Upper lobe of left lung (tissue), 6 donors: Measurements from ENCODE around the gene RAB3GAP1. TPM values are rescaled to one million over a fixed set of nuclear protein-coding genes. Genes with fewer than 3 reads are reported as not detected.

Experiments used
- ATAC-seq, 2 donors: fragments of 200-7000 bp; cut with Tn5 transposase; one replicate each; pipeline ENCODE4 v1.9.1; 2022; ENCODE audit warnings: mild to moderate bottlenecking in 2 of 2, moderate library complexity in 2 of 2; ENCODE audit not compliant: low FRiP score in 2 of 2
- DNase-seq, 2 donors: peaks; one replicate each; pipeline ENCODE4 v3.0.0-alpha.2; 2019 to 2020
- H3K27ac ChIP-seq, 4 donors: fragments of 200-600 bp; sonication (generic); one replicate each; pipeline ENCODE4 v1.5.1; 2016 to 2019
- H3K27me3 ChIP-seq, 4 donors: fragments of 200-600 bp; sonication (generic); one replicate each; pipeline ENCODE4 v1.5.1; 2017 to 2019
- H3K36me3 ChIP-seq, 4 donors: fragments of 200-600 bp; sonication (generic); one replicate each; pipeline ENCODE4 v1.5.1; 2016 to 2019
- H3K4me1 ChIP-seq, 4 donors: fragments of 200-600 bp; sonication (generic); one replicate each; pipeline ENCODE4 v1.5.1; 2018 to 2019
- H3K4me3 ChIP-seq, 4 donors: fragments of 200-600 bp; sonication (generic); one replicate each; pipeline ENCODE4 v1.5.1; 2017 to 2019; ENCODE audit warnings: mild to moderate bottlenecking in 2 of 4, moderate library complexity in 1 of 4
- H3K9me3 ChIP-seq, 4 donors: fragments of 200-600 bp; sonication (generic); one replicate each; pipeline ENCODE4 v1.5.1; 2018 to 2019
- POLR2A ChIP-seq, 4 donors: fragments of 450-650 bp; IDR thresholded peaks; one replicate each; pipeline ENCODE4 v1.5.1; 2016 to 2017; ENCODE audit warnings: antibody characterized with exemption in 4 of 4, mild to moderate bottlenecking in 2 of 4
- WGBS, 2 donors: methylation state at CpG; one replicate each; pipeline ENCODE4 v1.1.5; 2017 to 2018; 5-methylcytosine and 5-hydroxymethylcytosine counted together
- small RNA-seq, 4 donors: library from RNA; depleted of rRNA; stranded (forward); fragments of <200 nt; gene quantifications; one replicate each; pipeline ENCODE3, GENCODE V24; 2016
- total RNA-seq, 6 donors: library from RNA; depleted of rRNA in 4 of 6; stranded (reverse); fragments of >200 nt in 4 of 6; gene quantifications; one replicate each; pipeline versions ENCODE4 v1.1.0 to v1.2.1, GENCODE V29; 2016 to 2021
- TF ChIP-seq, protein P1 (sequence below), 6 experiments: fragments of 450-650 bp in 4 of 6; fragments of 200-600 bp in 2 of 6; sonication (generic) in 2 of 6; IDR thresholded peaks; one replicate each; pipeline ENCODE4 v1.5.1; 2016 to 2019; ENCODE audit warnings: antibody characterized with exemption in 6 of 6
- donor health status: DM: no; HTN: no; CAD: no; lungs with moderate emphysema.
- donor health status: DM: no; HTN: yes; CAD: no; lungs with severe emphysema.

Gene RAB3GAP1
- total RNA-seq, 6 donors from 2014 or later, result 30.9 to 51.0 (median 36.0) TPM

DNA sequence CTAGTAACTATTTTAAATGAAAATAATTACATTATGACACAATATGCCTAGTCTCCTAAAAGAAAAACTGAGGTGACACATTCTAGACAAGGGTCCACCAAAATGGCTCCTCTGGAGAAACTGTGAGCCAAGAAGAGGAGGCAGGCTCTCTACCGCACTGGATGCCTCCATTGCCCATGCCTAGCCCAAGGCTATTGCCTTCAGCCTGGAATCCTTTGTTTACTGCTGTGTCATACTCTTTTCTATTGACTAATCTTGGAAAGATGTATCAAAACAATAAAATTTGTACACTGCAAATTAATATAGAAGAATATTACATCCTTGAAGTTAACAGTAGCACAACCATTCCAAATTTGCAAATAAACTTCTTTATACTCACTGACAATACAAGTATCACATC lies 167.1 kb downstream of the RAB3GAP1 start:
- WGBS, 2 donors, result 96 to 100% methylated on average over 1 of the region's 1 CpG
- Histone ChIP-seq H3K27ac (no peak overlapping the region), H3K4me1 (no peaks in the 10 kb centered on the region), H3K36me3 (no peaks in the 10 kb centered on the region), H3K4me3 (no peak overlapping the region), H3K9me3 (no peaks in the 10 kb centered on the region), H3K27me3 (no peaks in the 10 kb centered on the region)
- ATAC-seq (no peak), DNase-seq (no peak)
- TF ChIP-seq, protein P1, sequence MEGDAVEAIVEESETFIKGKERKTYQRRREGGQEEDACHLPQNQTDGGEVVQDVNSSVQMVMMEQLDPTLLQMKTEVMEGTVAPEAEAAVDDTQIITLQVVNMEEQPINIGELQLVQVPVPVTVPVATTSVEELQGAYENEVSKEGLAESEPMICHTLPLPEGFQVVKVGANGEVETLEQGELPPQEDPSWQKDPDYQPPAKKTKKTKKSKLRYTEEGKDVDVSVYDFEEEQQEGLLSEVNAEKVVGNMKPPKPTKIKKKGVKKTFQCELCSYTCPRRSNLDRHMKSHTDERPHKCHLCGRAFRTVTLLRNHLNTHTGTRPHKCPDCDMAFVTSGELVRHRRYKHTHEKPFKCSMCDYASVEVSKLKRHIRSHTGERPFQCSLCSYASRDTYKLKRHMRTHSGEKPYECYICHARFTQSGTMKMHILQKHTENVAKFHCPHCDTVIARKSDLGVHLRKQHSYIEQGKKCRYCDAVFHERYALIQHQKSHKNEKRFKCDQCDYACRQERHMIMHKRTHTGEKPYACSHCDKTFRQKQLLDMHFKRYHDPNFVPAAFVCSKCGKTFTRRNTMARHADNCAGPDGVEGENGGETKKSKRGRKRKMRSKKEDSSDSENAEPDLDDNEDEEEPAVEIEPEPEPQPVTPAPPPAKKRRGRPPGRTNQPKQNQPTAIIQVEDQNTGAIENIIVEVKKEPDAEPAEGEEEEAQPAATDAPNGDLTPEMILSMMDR (IDR thresholded peaks at IDR 0.05), result no peak
- no peak for TF ChIP-seq POLR2A (IDR thresholded peaks at IDR 0.05)

Small RNAs within 50 kb of the gene (small RNA-seq; reads per million reads assigned to genes)
- gene SNORA40B, result 0 to 0.46 (median 0) reads per million in 4 donors

Other genes with a start within 250 kb of the RAB3GAP1 start
- gene ACMSD, start 213.7 kb upstream of the RAB3GAP1 start, total RNA-seq, result under 1 TPM in 1 of 6 donors, not detected in 5; 0.20 TPM
- 10 to 100 TPM; 15.9 to 56.9 (median 32.2) TPM for gene CCNT2, start 133.5 kb upstream of the RAB3GAP1 start, total RNA-seq
- 10 to 100 TPM in 2 of 6 donors, 1 to 10 TPM in 3, under 1 TPM in 1; 0.34 to 45.7 (median 3.5) TPM for gene MAP3K19, start 4.8 kb upstream of the RAB3GAP1 start, total RNA-seq